NT2/D1 (cell line): Measurements from ENCODE around the gene CCSER2.

Experiments used
- YY1 ChIP-seq: IDR thresholded peaks from 2 replicates; pipeline ENCODE4 v1.6.1; 2011; ENCODE audit not compliant: insufficient read length, insufficient read depth
- ZNF274 ChIP-seq: IDR thresholded peaks from 2 replicates; pipeline ENCODE4 v1.6.1; 2011; ENCODE audit warnings: mild to moderate bottlenecking, low read depth, low read length

- TF ChIP-seq YY1 (no peak), ZNF274 (no peak)
Observed at GRCh38 chr10:84563355-84563754, 235.0 kb downstream of the CCSER2 start.
